Measurements from ENCODE around the gene ITGA3. TPM values are rescaled to one million over a fixed set of nuclear protein-coding genes. Genes with fewer than 3 reads are reported as not detected.

ITGA3 gene
- total and polyA plus RNA-seq, 2 of the 13 experiments (the other 11 are each of a cell fraction or from before 2014, with no cell fraction given) = 0.48 to 0.69 TPM

DNA sequence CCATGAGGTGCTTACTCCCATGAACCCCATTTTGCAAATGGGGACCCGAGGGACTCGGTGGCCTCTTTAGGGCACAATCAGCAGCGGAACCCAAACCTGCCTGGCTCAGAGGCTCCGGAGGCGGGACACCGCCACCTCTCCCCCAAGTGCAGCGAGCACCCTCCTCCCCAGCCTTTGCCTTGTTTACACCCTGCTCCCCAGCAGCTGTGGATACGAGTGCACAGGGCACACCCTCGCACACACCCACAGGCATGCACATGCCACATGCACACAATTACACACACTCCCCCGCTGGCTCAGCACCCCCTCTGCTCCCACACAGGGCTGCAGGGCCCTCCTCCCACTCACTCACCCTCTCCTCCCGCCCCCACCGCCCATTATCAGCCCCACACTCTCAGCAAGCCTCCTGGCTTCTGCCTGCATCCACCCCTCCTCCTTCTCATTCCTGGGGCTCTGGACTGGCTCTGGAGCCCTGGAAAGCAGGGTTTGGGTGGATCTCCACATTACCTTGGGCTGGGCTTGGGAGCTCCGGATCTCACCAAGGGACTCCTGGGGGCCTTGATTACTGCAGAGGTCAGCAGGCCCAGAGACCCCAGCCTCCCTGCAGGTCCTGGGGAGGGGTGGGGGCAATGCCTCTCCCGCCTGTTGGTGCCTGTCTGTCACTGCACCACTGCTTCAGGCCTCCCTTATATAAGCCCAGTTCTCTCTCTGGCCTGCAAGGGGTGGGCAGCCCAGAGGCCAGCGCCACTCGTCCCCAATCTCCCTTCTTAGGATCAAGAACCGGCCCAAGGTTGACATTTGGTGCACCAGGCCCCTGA lies 45.6 kb downstream of the ITGA3 start (continued):
- TF ChIP-seq, protein P1, sequence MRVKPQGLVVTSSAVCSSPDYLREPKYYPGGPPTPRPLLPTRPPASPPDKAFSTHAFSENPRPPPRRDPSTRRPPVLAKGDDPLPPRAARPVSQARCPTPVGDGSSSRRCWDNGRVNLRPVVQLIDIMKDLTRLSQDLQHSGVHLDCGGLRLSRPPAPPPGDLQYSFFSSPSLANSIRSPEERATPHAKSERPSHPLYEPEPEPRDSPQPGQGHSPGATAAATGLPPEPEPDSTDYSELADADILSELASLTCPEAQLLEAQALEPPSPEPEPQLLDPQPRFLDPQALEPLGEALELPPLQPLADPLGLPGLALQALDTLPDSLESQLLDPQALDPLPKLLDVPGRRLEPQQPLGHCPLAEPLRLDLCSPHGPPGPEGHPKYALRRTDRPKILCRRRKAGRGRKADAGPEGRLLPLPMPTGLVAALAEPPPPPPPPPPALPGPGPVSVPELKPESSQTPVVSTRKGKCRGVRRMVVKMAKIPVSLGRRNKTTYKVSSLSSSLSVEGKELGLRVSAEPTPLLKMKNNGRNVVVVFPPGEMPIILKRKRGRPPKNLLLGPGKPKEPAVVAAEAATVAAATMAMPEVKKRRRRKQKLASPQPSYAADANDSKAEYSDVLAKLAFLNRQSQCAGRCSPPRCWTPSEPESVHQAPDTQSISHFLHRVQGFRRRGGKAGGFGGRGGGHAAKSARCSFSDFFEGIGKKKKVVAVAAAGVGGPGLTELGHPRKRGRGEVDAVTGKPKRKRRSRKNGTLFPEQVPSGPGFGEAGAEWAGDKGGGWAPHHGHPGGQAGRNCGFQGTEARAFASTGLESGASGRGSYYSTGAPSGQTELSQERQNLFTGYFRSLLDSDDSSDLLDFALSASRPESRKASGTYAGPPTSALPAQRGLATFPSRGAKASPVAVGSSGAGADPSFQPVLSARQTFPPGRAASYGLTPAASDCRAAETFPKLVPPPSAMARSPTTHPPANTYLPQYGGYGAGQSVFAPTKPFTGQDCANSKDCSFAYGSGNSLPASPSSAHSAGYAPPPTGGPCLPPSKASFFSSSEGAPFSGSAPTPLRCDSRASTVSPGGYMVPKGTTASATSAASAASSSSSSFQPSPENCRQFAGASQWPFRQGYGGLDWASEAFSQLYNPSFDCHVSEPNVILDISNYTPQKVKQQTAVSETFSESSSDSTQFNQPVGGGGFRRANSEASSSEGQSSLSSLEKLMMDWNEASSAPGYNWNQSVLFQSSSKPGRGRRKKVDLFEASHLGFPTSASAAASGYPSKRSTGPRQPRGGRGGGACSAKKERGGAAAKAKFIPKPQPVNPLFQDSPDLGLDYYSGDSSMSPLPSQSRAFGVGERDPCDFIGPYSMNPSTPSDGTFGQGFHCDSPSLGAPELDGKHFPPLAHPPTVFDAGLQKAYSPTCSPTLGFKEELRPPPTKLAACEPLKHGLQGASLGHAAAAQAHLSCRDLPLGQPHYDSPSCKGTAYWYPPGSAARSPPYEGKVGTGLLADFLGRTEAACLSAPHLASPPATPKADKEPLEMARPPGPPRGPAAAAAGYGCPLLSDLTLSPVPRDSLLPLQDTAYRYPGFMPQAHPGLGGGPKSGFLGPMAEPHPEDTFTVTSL (CRISPR knock-in tag; IDR thresholded peaks at IDR 0.05; ENCODE audit: borderline replicate concordance) = no peak
- no peak for TF ChIP-seq ZFP36L1 (CRISPR knock-in tag; IDR thresholded peaks at IDR 0.05)
- TF ChIP-seq ZNF563 (CRISPR knock-in tag; IDR thresholded peaks at IDR 0.05) = no peak
- no peak for TF ChIP-seq MATR3 (CRISPR knock-in tag; IDR thresholded peaks at IDR 0.05)
- TF ChIP-seq TEAD2 (CRISPR knock-in tag; IDR thresholded peaks at IDR 0.05) = no peak
- TF ChIP-seq MTA3 (CRISPR knock-in tag; IDR thresholded peaks at IDR 0.05) = no peak
- 0 out of 2 replicates have a peak, but pooled peaks have one; percentile 28 for TF ChIP-seq TBX3 (IDR thresholded peaks at IDR 0.05; ENCODE audit: borderline replicate concordance)
- TF ChIP-seq TBP (CRISPR knock-in tag; IDR thresholded peaks at IDR 0.05) = no peak
- TF ChIP-seq NFE2 (CRISPR knock-in tag; IDR thresholded peaks at IDR 0.05) = no peak
- TF ChIP-seq ZNF253 (CRISPR knock-in tag; IDR thresholded peaks at IDR 0.05; ENCODE audit: borderline replicate concordance) = no peak
- no peak for TF ChIP-seq ZNF441 (CRISPR knock-in tag; IDR thresholded peaks at IDR 0.05; ENCODE audit: borderline replicate concordance)
- TF ChIP-seq ZNF768 (CRISPR knock-in tag; IDR thresholded peaks at IDR 0.05) = no peak
- TF ChIP-seq BCL6 (CRISPR knock-in tag; IDR thresholded peaks at IDR 0.05) = peak; percentile 50; the same call in 1 of the 2 replicates
- TF ChIP-seq MAZ (IDR thresholded peaks at IDR 0.05; ENCODE audit: borderline replicate concordance, low read depth, low read length) = no peak
- peak; percentile 66 for TF ChIP-seq MAZ (CRISPR knock-in tag; IDR thresholded peaks at IDR 0.05; ENCODE audit: low read depth)
- TF ChIP-seq, protein P2, sequence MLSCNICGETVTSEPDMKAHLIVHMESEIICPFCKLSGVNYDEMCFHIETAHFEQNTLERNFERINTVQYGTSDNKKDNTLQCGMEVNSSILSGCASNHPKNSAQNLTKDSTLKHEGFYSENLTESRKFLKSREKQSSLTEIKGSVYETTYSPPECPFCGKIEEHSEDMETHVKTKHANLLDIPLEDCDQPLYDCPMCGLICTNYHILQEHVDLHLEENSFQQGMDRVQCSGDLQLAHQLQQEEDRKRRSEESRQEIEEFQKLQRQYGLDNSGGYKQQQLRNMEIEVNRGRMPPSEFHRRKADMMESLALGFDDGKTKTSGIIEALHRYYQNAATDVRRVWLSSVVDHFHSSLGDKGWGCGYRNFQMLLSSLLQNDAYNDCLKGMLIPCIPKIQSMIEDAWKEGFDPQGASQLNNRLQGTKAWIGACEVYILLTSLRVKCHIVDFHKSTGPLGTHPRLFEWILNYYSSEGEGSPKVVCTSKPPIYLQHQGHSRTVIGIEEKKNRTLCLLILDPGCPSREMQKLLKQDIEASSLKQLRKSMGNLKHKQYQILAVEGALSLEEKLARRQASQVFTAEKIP (CRISPR knock-in tag; IDR thresholded peaks at IDR 0.05; ENCODE audit: borderline replicate concordance) = no peak
- TF ChIP-seq KLF11 (CRISPR knock-in tag; IDR thresholded peaks at IDR 0.05) = no peak
- no peak for TF ChIP-seq SMARCC2 (IDR thresholded peaks at IDR 0.05)
- TF ChIP-seq EHMT2 (IDR thresholded peaks at IDR 0.05; ENCODE audit: borderline replicate concordance, low read depth, low read length) = no peak
- TF ChIP-seq ZNF7 (CRISPR knock-in tag; IDR thresholded peaks at IDR 0.05) = no peak
- TF ChIP-seq ELF1 (CRISPR knock-in tag; IDR thresholded peaks at IDR 0.05) = no peak
- TF ChIP-seq MYC (CRISPR knock-in tag; IDR thresholded peaks at IDR 0.05; ENCODE audit: borderline replicate concordance) = peak; percentile 61
- TF ChIP-seq, protein P3, sequence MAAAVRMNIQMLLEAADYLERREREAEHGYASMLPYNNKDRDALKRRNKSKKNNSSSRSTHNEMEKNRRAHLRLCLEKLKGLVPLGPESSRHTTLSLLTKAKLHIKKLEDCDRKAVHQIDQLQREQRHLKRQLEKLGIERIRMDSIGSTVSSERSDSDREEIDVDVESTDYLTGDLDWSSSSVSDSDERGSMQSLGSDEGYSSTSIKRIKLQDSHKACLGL (CRISPR knock-in tag; IDR thresholded peaks at IDR 0.05) = no peak
- TF ChIP-seq SRSF1 (optimal IDR thresholded peaks at IDR 0.05; ENCODE audit: low read depth, low read length) = peak; percentile 9
